ENCODE results near the gene ABCB11. TPM values are rescaled to one million over a fixed set of nuclear protein-coding genes. Genes with fewer than 3 reads are reported as not detected.

The ABCB11 gene
- total RNA-seq, 4 donors from 2014 or later, result 0.29 TPM; not detected in 3

- Histone ChIP-seq H3K9me3 (no peaks in the 10 kb centered on the region), H3K36me3 (no peaks in the 10 kb centered on the region), H3K4me1 (no peaks in the 10 kb centered on the region), H3K27ac (no peak overlapping the region), H3K4me3 (no peak overlapping the region), H3K27me3 (no peaks in the 10 kb centered on the region)
- no peak for DNase-seq
- intact Hi-C loops (cut with DNase I; ENCODE audit: low total_unique reads), result no loop called here
- TF ChIP-seq, protein P1, sequence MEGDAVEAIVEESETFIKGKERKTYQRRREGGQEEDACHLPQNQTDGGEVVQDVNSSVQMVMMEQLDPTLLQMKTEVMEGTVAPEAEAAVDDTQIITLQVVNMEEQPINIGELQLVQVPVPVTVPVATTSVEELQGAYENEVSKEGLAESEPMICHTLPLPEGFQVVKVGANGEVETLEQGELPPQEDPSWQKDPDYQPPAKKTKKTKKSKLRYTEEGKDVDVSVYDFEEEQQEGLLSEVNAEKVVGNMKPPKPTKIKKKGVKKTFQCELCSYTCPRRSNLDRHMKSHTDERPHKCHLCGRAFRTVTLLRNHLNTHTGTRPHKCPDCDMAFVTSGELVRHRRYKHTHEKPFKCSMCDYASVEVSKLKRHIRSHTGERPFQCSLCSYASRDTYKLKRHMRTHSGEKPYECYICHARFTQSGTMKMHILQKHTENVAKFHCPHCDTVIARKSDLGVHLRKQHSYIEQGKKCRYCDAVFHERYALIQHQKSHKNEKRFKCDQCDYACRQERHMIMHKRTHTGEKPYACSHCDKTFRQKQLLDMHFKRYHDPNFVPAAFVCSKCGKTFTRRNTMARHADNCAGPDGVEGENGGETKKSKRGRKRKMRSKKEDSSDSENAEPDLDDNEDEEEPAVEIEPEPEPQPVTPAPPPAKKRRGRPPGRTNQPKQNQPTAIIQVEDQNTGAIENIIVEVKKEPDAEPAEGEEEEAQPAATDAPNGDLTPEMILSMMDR (IDR thresholded peaks at IDR 0.05), result no peak
- no peak for TF ChIP-seq POLR2A (IDR thresholded peaks at IDR 0.05)
These were observed 49.5 kb downstream of the ABCB11 start for GRCh38 chr2:168981651-168982050.

GRCh38 chr2:168978461-168978861 lies 52.7 kb downstream of the ABCB11 start:
- H3K27me3 ChIP-seq, result no peaks in the 10 kb centered on the region
- no peak for DNase-seq

DNA sequence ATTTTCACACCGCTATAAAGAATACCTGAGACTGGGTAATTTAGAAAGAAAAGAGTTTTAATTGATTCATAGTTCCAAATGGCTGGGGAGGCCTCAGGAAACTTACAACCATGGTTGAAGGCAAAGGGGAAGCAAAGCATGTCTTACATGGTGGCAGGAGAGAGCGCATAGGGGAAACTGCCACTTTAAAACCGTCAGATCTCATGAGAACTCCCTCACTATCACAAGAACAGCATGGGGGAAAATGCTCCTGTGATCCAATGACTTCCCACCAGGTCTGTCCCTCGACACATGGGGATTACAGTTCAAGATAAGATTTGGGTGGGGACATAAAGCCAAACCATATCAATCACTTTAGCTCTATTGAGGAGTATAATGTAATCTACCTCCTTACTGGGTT lies 53.5 kb downstream of the ABCB11 start:
- intact Hi-C loops (cut with DNase I; ENCODE audit: low total_unique reads), result no loop called here
- H3K9me3 ChIP-seq, result no peaks in the 10 kb centered on the region
- no peaks in the 10 kb centered on the region for H3K27me3 ChIP-seq
- no peaks in the 10 kb centered on the region for H3K4me1 ChIP-seq
- no peak for DNase-seq
- H3K27ac ChIP-seq, result no peak overlapping the region
- no peaks in the 10 kb centered on the region for H3K36me3 ChIP-seq
- TF ChIP-seq, protein P1 (IDR thresholded peaks at IDR 0.05), result no peak
- no peak for TF ChIP-seq POLR2A (IDR thresholded peaks at IDR 0.05)
- H3K4me3 ChIP-seq, result no peak overlapping the region

More at GRCh38 chr2:168978461-168978861, 52.7 kb downstream of the ABCB11 start:
- no peaks in the 10 kb centered on the region for H3K4me1 ChIP-seq
- no peak overlapping the region for H3K27ac ChIP-seq
- H3K9me3 ChIP-seq, result no peaks in the 10 kb centered on the region
- H3K36me3 ChIP-seq, result no peaks in the 10 kb centered on the region
- no peak for TF ChIP-seq POLR2A (IDR thresholded peaks at IDR 0.05)
- TF ChIP-seq, protein P1 (IDR thresholded peaks at IDR 0.05), result no peak
- intact Hi-C loops (cut with DNase I; ENCODE audit: low total_unique reads), result no loop called here
- H3K4me3 ChIP-seq, result no peak overlapping the region

DNA sequence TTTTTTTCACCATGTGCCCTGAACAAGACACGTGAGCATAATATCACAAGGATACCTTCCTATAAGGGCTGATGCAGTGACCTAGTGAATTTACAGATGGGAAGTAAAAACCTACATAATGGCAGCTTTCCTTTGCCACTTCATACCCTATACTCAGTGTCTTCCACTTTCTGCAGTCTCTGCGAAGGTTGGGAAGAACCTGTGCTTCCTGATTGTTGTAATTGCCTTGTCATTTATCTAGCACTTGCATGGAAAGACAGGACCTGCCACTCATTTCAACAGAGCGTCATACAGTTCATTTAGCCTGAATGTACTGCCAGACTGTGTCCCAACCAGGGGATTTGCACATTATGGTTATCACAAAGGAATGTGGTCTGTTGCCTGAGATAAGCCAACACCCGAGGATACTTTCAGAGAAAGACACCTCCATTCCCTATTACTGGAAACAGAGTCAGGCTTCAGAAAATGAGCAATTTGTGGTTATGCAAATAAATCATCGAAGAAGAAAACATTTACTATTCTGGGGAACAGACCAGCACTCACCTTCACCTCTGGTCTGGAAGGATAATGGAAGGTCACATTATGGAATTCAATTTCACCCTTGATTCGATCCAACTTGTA lies 55.0 kb downstream of the ABCB11 start:
- TF ChIP-seq, protein P1 (IDR thresholded peaks at IDR 0.05), result no peak
- no peak for TF ChIP-seq POLR2A (IDR thresholded peaks at IDR 0.05)
- intact Hi-C loops (cut with DNase I; ENCODE audit: low total_unique reads), result no loop called here

GRCh38 chr2:168974428-168974827 lies 56.7 kb downstream of the ABCB11 start:
- no peaks in the 10 kb centered on the region for H3K4me1 ChIP-seq
- no peak overlapping the region for H3K4me3 ChIP-seq

More for the DNA sequence above, 55.0 kb downstream of the ABCB11 start:
- H3K4me3 ChIP-seq, result no peak overlapping the region
- H3K27me3 ChIP-seq, result no peaks in the 10 kb centered on the region
- no peaks in the 10 kb centered on the region for H3K9me3 ChIP-seq
- no peaks in the 10 kb centered on the region for H3K36me3 ChIP-seq
- no peak overlapping the region for H3K27ac ChIP-seq
- no peak for DNase-seq
- no peaks in the 10 kb centered on the region for H3K4me1 ChIP-seq

More at GRCh38 chr2:168974428-168974827, 56.7 kb downstream of the ABCB11 start:
- Histone ChIP-seq H3K27ac (no peak overlapping the region), H3K36me3 (no peaks in the 10 kb centered on the region), H3K27me3 (no peaks in the 10 kb centered on the region), H3K9me3 (no peaks in the 10 kb centered on the region)
- intact Hi-C loops (cut with DNase I; ENCODE audit: low total_unique reads), result no loop called here
- TF ChIP-seq POLR2A (IDR thresholded peaks at IDR 0.05), result no peak
- TF ChIP-seq, protein P1 (IDR thresholded peaks at IDR 0.05), result no peak
- no peak for DNase-seq

All from uterus (tissue), 4 donors.